H1 (cell line): ENCODE measurements around the gene GPC1. TPM values are rescaled to one million over a fixed set of nuclear protein-coding genes. Genes with fewer than 3 reads are reported as not detected.

Source experiments
- CTCF ChIA-PET: fragments of 300-600 bp; sonication (Branson Sonifier 250); formaldehyde crosslinking; loops from one replicate; lab custom pipeline; 2021; ENCODE audit not compliant: partially characterized antibody; lab: Charles Lee
- POLR2A ChIA-PET: fragments of 300-600 bp; sonication (Branson Sonifier 250); formaldehyde crosslinking; loops from one replicate; lab custom pipeline; 2021; ENCODE audit warnings: inconsistent platforms; ENCODE audit not compliant: partially characterized antibody; lab: Charles Lee
- DNase-seq, 2 experiments: peaks; one replicate each; pipeline versions ENCODE4 v3.0.0 to v3.0.0-alpha.2; 2010 to 2022; ENCODE audit warnings: low spot score in 2 of 2, low read depth in 1 of 2, mixed read lengths in 1 of 2
- FAIRE-seq: peaks from 2 replicates; lab custom pipeline; 2011; peaks lifted over from hg19 to GRCh38; lab: Jason Lieb, UNC
- H2AFZ ChIP-seq: 2 replicates; pipeline ENCODE4 v1.8.1; 2012; ENCODE audit warnings: low read length, inconsistent platforms
- H2AK5ac ChIP-seq: 2 replicates; pipeline ENCODE4 v1.6.1; 2013; ENCODE audit warnings: low read depth, low read length
- H2BK120ac ChIP-seq: replicated peaks from 2 replicates; pipeline ENCODE3; 2013; ENCODE audit warnings: low read depth, low read length, inconsistent platforms
- H2BK12ac ChIP-seq: 2 replicates; pipeline ENCODE4 v1.6.1; 2013; ENCODE audit warnings: low read depth, low read length
- H2BK15ac ChIP-seq: 2 replicates; pipeline ENCODE4 v1.6.1; 2013; ENCODE audit warnings: low read length
- H2BK20ac ChIP-seq: 2 replicates; pipeline ENCODE4 v1.6.1; 2013; ENCODE audit warnings: low read length
- H2BK5ac ChIP-seq: 2 replicates; pipeline ENCODE4 v1.6.1; 2013; ENCODE audit warnings: low read depth, low read length
- H3K14ac ChIP-seq: 2 replicates; pipeline ENCODE4 v1.6.1; 2013; ENCODE audit warnings: inconsistent platforms; ENCODE audit not compliant: insufficient read length
- H3K18ac ChIP-seq: 2 replicates; pipeline ENCODE4 v1.6.1; 2013; ENCODE audit warnings: low read length; ENCODE audit errors: extremely low read depth
- H3K23ac ChIP-seq: 2 replicates; pipeline ENCODE4 v1.6.1; 2013; ENCODE audit warnings: inconsistent platforms; ENCODE audit not compliant: insufficient read length
- H3K23me2 ChIP-seq: 2 replicates; pipeline ENCODE4 v1.6.1; 2013; ENCODE audit warnings: low read depth, low read length
- H3K27ac ChIP-seq: 2 replicates; pipeline ENCODE4 v1.6.1; 2011; ENCODE audit warnings: low read depth, low read length, inconsistent platforms
- H3K27me3 ChIP-seq, 4 experiments: replicated peaks in 1 of 4; 1 replicate in 1 of 4; 2 replicates in 3 of 4; pipeline versions ENCODE4 v1.6.1 to v1.8.1; 2011 to 2013; ENCODE audit warnings: low read length in 3 of 4, mild to moderate bottlenecking in 3 of 4, inconsistent platforms in 2 of 4, mixed read lengths in 2 of 4, moderate library complexity in 1 of 4; ENCODE audit not compliant: control insufficient read depth in 3 of 4, insufficient read depth in 3 of 4; ENCODE audit errors: extremely low read depth in 1 of 4
- H3K36me3 ChIP-seq, 4 experiments: 2 replicates each; pipeline versions ENCODE4 v1.6.1 to v1.8.1; 2011 to 2013; ENCODE audit warnings: mild to moderate bottlenecking in 4 of 4, low read length in 3 of 4, moderate library complexity in 2 of 4, control low read depth in 1 of 4, inconsistent platforms in 1 of 4; ENCODE audit not compliant: insufficient read depth in 4 of 4, control insufficient read depth in 2 of 4
- H3K4ac ChIP-seq: replicated peaks from 2 replicates; pipeline ENCODE3; 2013; ENCODE audit warnings: low read length, low read depth, mixed read lengths, inconsistent platforms; ENCODE audit not compliant: insufficient read length
- H3K4me1 ChIP-seq, 4 experiments: replicated peaks in 1 of 4; 1 replicate in 1 of 4; 2 replicates in 3 of 4; pipeline versions ENCODE4 v1.6.1 to v1.8.1; 2011 to 2013; ENCODE audit warnings: low read length in 3 of 4, inconsistent platforms in 2 of 4, mixed read lengths in 1 of 4; ENCODE audit not compliant: insufficient read depth in 4 of 4, control insufficient read depth in 3 of 4
- H3K4me2 ChIP-seq, 2 experiments: 2 replicates each; pipeline versions ENCODE4 v1.6.1 to v1.8.1; 2011 to 2013; ENCODE audit warnings: low read depth in 2 of 2, low read length in 2 of 2, control low read depth in 1 of 2, inconsistent platforms in 1 of 2, mild to moderate bottlenecking in 1 of 2; ENCODE audit not compliant: insufficient read depth in 1 of 2
- H3K4me3 ChIP-seq, 4 experiments: fragments of 200-600, 300-600 bp in 1 of 4; sonication (generic), shearing (Covaris generic), sonication (Bioruptor Twin) in 1 of 4; 2 replicates each; pipeline versions ENCODE4 v1.5.1 to v1.8.1; 2011 to 2016; ENCODE audit warnings: low read length in 4 of 4, low read depth in 3 of 4, control low read depth in 2 of 4, inconsistent platforms in 2 of 4, mild to moderate bottlenecking in 2 of 4, mixed read lengths in 1 of 4, moderate library complexity in 1 of 4; ENCODE audit not compliant: insufficient read depth in 2 of 4; ENCODE audit errors: extremely low read depth in 1 of 4
- H3K56ac ChIP-seq: replicated peaks from 2 replicates; pipeline ENCODE3; 2013; ENCODE audit warnings: low read depth, mild to moderate bottlenecking, mixed read lengths, low read length, inconsistent platforms; ENCODE audit not compliant: insufficient read length
- H3K79me1 ChIP-seq: 2 replicates; pipeline ENCODE4 v1.6.1; 2013; ENCODE audit warnings: low read depth, low read length, control low read depth
- H3K79me2 ChIP-seq, 2 experiments: 2 replicates each; pipeline versions ENCODE4 v1.6.1 to v1.8.1; 2012 to 2013; ENCODE audit warnings: low read length in 2 of 2, mild to moderate bottlenecking in 2 of 2, inconsistent platforms in 1 of 2; ENCODE audit not compliant: insufficient read depth in 2 of 2, control insufficient read depth in 1 of 2
- H3K9ac ChIP-seq, 4 experiments: replicated peaks in 1 of 4; 1 replicate in 1 of 4; 2 replicates in 3 of 4; pipeline versions ENCODE4 v1.6.1 to v1.8.1; 2011 to 2013; ENCODE audit warnings: low read depth in 3 of 4, low read length in 3 of 4, control low read depth in 2 of 4, mild to moderate bottlenecking in 2 of 4, moderate library complexity in 2 of 4, inconsistent platforms in 1 of 4; ENCODE audit errors: extremely low read depth in 1 of 4
- H3K9me3 ChIP-seq, 2 experiments: 2 replicates each; pipeline versions ENCODE4 v1.6.1 to v1.8.1; 2012 to 2013; ENCODE audit warnings: mild to moderate bottlenecking in 2 of 2, moderate library complexity in 2 of 2, control low read depth in 1 of 2, inconsistent platforms in 1 of 2, low read depth in 1 of 2, low read length in 1 of 2, mixed read lengths in 1 of 2; ENCODE audit not compliant: insufficient read depth in 2 of 2
- H4K20me1 ChIP-seq, 2 experiments: replicated peaks in 1 of 2; 2 replicates each; pipeline versions ENCODE3 to v1.8.1; 2011 to 2013; ENCODE audit warnings: inconsistent platforms in 2 of 2, low read length in 2 of 2, mild to moderate bottlenecking in 1 of 2; ENCODE audit not compliant: insufficient read depth in 2 of 2, control insufficient read depth in 1 of 2
- H4K5ac ChIP-seq: 2 replicates; pipeline ENCODE4 v1.6.1; 2013; ENCODE audit warnings: low read length, low read depth, mixed read lengths, inconsistent platforms; ENCODE audit not compliant: insufficient read length
- H4K8ac ChIP-seq: 2 replicates; pipeline ENCODE4 v1.8.0; 2013; ENCODE audit warnings: mild to moderate bottlenecking, moderate library complexity, low read length, inconsistent platforms; ENCODE audit not compliant: insufficient read depth; ENCODE audit errors: extremely low read depth
- H4K91ac ChIP-seq: replicated peaks from 2 replicates; pipeline ENCODE3; 2013; ENCODE audit warnings: low read length, mixed read lengths, inconsistent platforms; ENCODE audit not compliant: insufficient read length
- MAX ChIP-seq: IDR thresholded peaks from 2 replicates; pipeline ENCODE4 v1.6.1; 2012; ENCODE audit warnings: inconsistent platforms
- PHF8 ChIP-seq: fragments of 200-600 bp; sonication (generic); conservative IDR thresholded peaks from 2 replicates; pipeline ENCODE4 v1.7.1; 2012; ENCODE audit warnings: low read depth, mild to moderate bottlenecking, inconsistent platforms, low read length, moderate library complexity
- SP4 ChIP-seq: IDR thresholded peaks from 2 replicates; pipeline ENCODE4 v1.6.1; 2012; ENCODE audit warnings: low read length, inconsistent platforms
- WGBS, 2 experiments: shearing (Covaris generic) in 1 of 2; methylation state at CpG; one replicate each; pipeline versions ENCODE4 v1.1.6 to v1.1.7; 2013 to 2015; ENCODE audit warnings: low lambda C conversion rate in 2 of 2, mixed read lengths in 2 of 2, inconsistent platforms in 1 of 2, low coverage in 1 of 2, missing lambda C conversion rate in 1 of 2; ENCODE audit not compliant: insufficient replicate concordance in 2 of 2, insufficient coverage in 1 of 2, insufficient read length in 1 of 2; ENCODE audit errors: extremely low coverage in 1 of 2, missing lambda C conversion rate in 1 of 2; 5-methylcytosine and 5-hydroxymethylcytosine counted together
- polyA plus RNA-seq, 7 experiments: library from polyadenylated mRNA; depleted of rRNA in 3 of 7; stranded (reverse) in 5 of 7; unstranded in 2 of 7; fragments of >200 nt in 5 of 7; fragments of 200-250 nt in 2 of 7; gene quantifications; 1 replicate in 5 of 7; 2 replicates in 1 of 7; 4 replicates in 1 of 7; pipeline versions ENCODE4 v1.2.1 to v1.2.3, GENCODE V29; 2011 to 2013; ENCODE audit warnings: missing spikeins in 2 of 7, mixed read lengths in 2 of 7
- total RNA-seq: library from RNA; stranded (reverse); fragmentation: NEBNext Ultra II Directional; extraction: Animal tissue kit (Norgen Biotek cat#: 25700); gene quantifications from 2 replicates; pipeline ENCODE4 v1.2.1, GENCODE V29; 2021

GPC1 gene
- total and polyA plus RNA-seq, 2 of the 8 experiments (the other 6 are each of a cell fraction or from before 2014, with no cell fraction given): 21.9 to 28.3 TPM

DNA sequence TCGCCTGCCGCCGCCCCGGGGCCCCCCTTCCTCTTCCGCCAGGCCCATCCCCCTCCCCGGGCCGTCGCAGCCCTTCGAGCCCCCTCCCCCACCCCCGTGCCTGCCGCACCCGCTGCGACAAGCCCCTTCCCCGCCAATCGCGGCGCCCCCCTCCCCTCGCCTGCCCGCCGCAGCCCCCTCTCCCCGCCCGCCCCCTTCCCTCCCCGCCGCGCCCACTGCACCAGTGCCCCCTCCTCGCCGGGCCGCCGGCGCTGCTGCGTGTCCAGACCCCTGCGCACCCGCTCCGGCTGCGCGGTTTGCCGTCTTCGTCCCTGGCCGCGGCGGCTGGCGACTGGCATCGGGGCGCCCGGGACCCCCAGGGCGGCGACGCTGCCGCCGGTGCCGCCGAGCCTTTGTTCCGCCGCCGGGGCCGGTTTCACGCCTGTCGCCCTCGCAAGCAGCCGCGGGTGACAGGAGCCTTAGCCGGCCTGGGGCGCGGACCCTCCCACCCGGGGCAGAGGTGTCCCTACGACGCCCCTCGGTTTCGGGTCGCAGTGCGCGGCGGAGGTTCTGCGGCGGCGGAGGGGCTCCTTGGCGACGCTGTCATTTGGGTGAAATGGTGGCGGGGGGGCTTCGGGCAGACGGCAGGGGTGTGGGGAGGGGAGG, 18.1 kb downstream of the GPC1 start:
- Histone ChIP-seq H4K8ac (no peak overlapping the region), H3K79me2 (no peaks in the 10 kb centered on the region), H3K9ac (no peak overlapping the region), H2BK20ac (no peak overlapping the region), H3K4me2 (peak overlapping the region; percentile 43 to 88), H3K23ac (no peak overlapping the region), H2BK12ac (no peak overlapping the region), H3K56ac (no peak overlapping the region), H4K20me1 (peaks cover 46% of the 10 kb centered on the region in 2 experiments), H3K79me1 (peaks cover 3% of the 10 kb centered on the region), H2AFZ (no peak overlapping the region), H3K4me1 (peaks cover 2 to 63% (median 42%) of the 10 kb centered on the region in 4 experiments), H2BK5ac (no peak overlapping the region), H3K4ac (no peak overlapping the region), H3K14ac (no peak overlapping the region), H2BK120ac (no peak overlapping the region), H3K27me3 (peaks cover 15 to 35% (median 28%) of the 10 kb centered on the region in 4 experiments), H4K91ac (no peak overlapping the region)
- DNase-seq: no peak
- TF ChIP-seq MAX (no peak), PHF8 (no peak), SP4 (no peak)
- TF ChIP-seq, all 59 proteins: peak for 0
- Histone ChIP-seq H3K27ac (no peak overlapping the region), H2BK15ac (no peak overlapping the region), H3K18ac (no peak overlapping the region; the same call in 1 of the 2 replicates), H3K4me3 (peak overlapping the region; percentile 27 to 66 (median 44); a peak in 7 of 8 replicates), H2AK5ac (no peak overlapping the region), H3K23me2 (peaks cover 7% of the 10 kb centered on the region; the same call in 1 of the 2 replicates), H4K5ac (no peak overlapping the region), H3K36me3 (no peaks in the 10 kb centered on the region; a peak in 1 of 8 replicates), H3K9me3 (no peaks in the 10 kb centered on the region)
- FAIRE-seq: no peak
- ChIA-PET CTCF (interaction anchor here (2.0 to 2.7 kb wide), 2 partner anchors 14 to 17 kb away, joined by 4 to 13 read pairs; no protein-coding TSS in a partner anchor), POLR2A (no interaction called here)
- 2% methylated on average over 13 of the region's 81 CpGs; no CpG with 5 or more reads in 1 of the 2 experiments for WGBS, 2 experiments
